ENCODE data around the gene GRB2. TPM values are rescaled to one million over a fixed set of nuclear protein-coding genes. Genes with fewer than 3 reads are reported as not detected.

Gene GRB2
- total and polyA plus RNA-seq, 2 experiments from 2014 or later: 82.7 to 101 TPM

GRCh38 chr17:75315541-75316243 is 89.8 kb downstream of the GRB2 start:
- Histone ChIP-seq H3K4me1 (ENCODE audit: insufficient read depth) (no peaks in the 10 kb centered on the region), H3K4me3 (no peak overlapping the region), H3K27ac (no peak overlapping the region), H3K36me3 (replicated peaks; ENCODE audit: insufficient read depth, low read depth) (no peaks in the 10 kb centered on the region), H3K27me3 (no peaks in the 10 kb centered on the region), H3K4me2 (no peak overlapping the region), H4K20me1 (ENCODE audit: insufficient read depth, poor library complexity, severe bottlenecking) (no peaks in the 10 kb centered on the region), H3K9me2 (replicated peaks; ENCODE audit: insufficient read depth) (no peaks in the 10 kb centered on the region), H3K9me3 (ENCODE audit: low read depth) (no peaks in the 10 kb centered on the region), H3K79me2 (no peaks in the 10 kb centered on the region), H2AFZ (no peak overlapping the region)
- 92% methylated on average over 18 of the region's 19 CpGs for WGBS (ENCODE audit: low lambda C conversion rate, missing lambda C conversion rate)
- TF ChIP-seq EZH2 (IDR thresholded peaks at IDR 0.05; ENCODE audit: borderline replicate concordance) (no peak), EZH2phosphoT487 (IDR thresholded peaks at IDR 0.05; ENCODE audit: low read depth, severe bottlenecking, unreplicated experiment) (no peak), CTCF (IDR thresholded peaks at IDR 0.05; ENCODE audit: poor library complexity) (no peak)
- no peak for DNase-seq (ENCODE audit: low spot score)

DNA sequence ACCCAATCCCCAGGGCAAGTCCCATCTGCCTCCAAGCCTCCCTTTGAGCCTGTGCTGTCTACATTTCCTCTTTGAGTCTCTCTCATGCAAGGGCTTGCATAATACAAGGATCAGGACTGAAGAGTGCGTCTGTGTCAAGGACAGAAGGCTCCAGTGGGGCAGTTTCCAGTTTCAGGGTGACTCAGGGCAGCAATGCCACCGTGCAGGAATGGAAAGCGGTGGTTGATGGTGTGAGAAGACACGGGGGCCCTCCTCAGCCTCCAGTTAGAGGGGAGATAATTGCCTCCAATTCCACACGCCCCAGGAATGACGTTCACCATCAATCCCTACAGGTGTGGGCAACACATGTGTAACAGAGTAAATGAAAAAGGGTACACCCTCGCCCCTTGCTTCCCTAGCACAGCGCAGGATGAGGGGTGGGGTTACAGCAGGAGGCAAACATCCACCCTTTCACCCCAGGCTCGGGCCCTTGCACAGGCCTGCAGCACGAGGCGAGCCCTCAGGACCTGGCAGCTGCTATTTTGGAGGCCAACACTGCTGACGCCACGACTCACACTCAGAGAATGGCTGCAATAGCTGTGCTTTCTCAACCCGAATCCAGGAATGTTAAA is 91.4 kb downstream of the GRB2 start:
- TF ChIP-seq EZH2phosphoT487 (IDR thresholded peaks at IDR 0.05; ENCODE audit: low read depth, severe bottlenecking, unreplicated experiment) (no peak), EZH2 (IDR thresholded peaks at IDR 0.05; ENCODE audit: borderline replicate concordance) (no peak), CTCF (IDR thresholded peaks at IDR 0.05; ENCODE audit: poor library complexity) (no peak)
- no peak overlapping the region for H3K4me3 ChIP-seq
- H2AFZ ChIP-seq: no peak overlapping the region
- H3K27me3 ChIP-seq: no peaks in the 10 kb centered on the region
- 89% methylated on average over 14 of the region's 14 CpGs for WGBS (ENCODE audit: low lambda C conversion rate, missing lambda C conversion rate)
- no peak for DNase-seq (ENCODE audit: low spot score)
- H3K9me3 ChIP-seq (ENCODE audit: low read depth): no peaks in the 10 kb centered on the region
- H3K79me2 ChIP-seq: no peaks in the 10 kb centered on the region
- no peaks in the 10 kb centered on the region for H4K20me1 ChIP-seq (ENCODE audit: insufficient read depth, poor library complexity, severe bottlenecking)
- no peaks in the 10 kb centered on the region for H3K9me2 ChIP-seq (replicated peaks; ENCODE audit: insufficient read depth)
- H3K36me3 ChIP-seq (replicated peaks; ENCODE audit: insufficient read depth, low read depth): no peaks in the 10 kb centered on the region
- no peak overlapping the region for H3K27ac ChIP-seq
- H3K4me1 ChIP-seq (ENCODE audit: insufficient read depth): peaks cover 9% of the 10 kb centered on the region
- no peak overlapping the region for H3K4me2 ChIP-seq

- peak overlapping the region; percentile 92 for H3K27ac ChIP-seq
- no peaks in the 10 kb centered on the region for H3K27me3 ChIP-seq
- no peak overlapping the region for H3K4me3 ChIP-seq
- peak; percentile 73 for DNase-seq (ENCODE audit: low spot score)
- peak overlapping the region; percentile 39 for H3K4me2 ChIP-seq
- no peaks in the 10 kb centered on the region for H3K9me2 ChIP-seq (replicated peaks; ENCODE audit: insufficient read depth)
- H3K79me2 ChIP-seq: no peaks in the 10 kb centered on the region
- H3K36me3 ChIP-seq (replicated peaks; ENCODE audit: insufficient read depth, low read depth): no peaks in the 10 kb centered on the region
- 59% methylated on average over 19 of the region's 20 CpGs for WGBS (ENCODE audit: low lambda C conversion rate, missing lambda C conversion rate)
- peak overlapping the region; percentile 5 for H2AFZ ChIP-seq
- TF ChIP-seq EZH2phosphoT487 (IDR thresholded peaks at IDR 0.05; ENCODE audit: low read depth, severe bottlenecking, unreplicated experiment): no peak
- no peak for TF ChIP-seq EZH2 (IDR thresholded peaks at IDR 0.05; ENCODE audit: borderline replicate concordance)
- TF ChIP-seq CTCF (IDR thresholded peaks at IDR 0.05; ENCODE audit: poor library complexity): no peak
- H3K9me3 ChIP-seq (ENCODE audit: low read depth): no peaks in the 10 kb centered on the region
- no peaks in the 10 kb centered on the region for H4K20me1 ChIP-seq (ENCODE audit: insufficient read depth, poor library complexity, severe bottlenecking)
- H3K4me1 ChIP-seq (ENCODE audit: insufficient read depth): peaks cover 19% of the 10 kb centered on the region
These were observed 96.5 kb downstream of the GRB2 start for GRCh38 chr17:75308732-75309629.
